ENCODE results near the gene MYO15B.

DNA sequence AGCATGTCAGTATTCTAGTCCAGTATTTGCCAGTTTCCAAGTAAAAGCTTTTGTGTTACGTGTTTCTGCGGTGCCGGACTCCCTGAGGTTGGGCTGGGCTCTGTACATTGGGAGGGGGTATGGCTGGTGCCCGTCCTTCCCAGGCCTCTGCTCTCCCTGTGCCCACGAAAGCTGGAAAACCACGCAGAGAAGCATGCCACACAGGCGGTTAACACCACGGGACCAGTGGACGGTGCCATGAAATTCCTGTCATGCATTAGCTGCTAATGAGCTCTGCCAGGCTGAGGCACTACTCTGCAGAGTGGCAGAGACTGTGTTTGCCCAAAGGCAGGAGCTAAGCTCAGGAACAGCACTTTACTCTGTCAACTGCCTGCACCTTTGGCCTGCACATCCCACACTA lies 53.7 kb downstream of the MYO15B start:
- TF ChIP-seq REST (IDR thresholded peaks at IDR 0.05; ENCODE audit: insufficient read depth in 1 of 2, low read depth in 2 of 2, low read length in 2 of 2) = no peak
- no peak for TF ChIP-seq POLR2AphosphoS5 (IDR thresholded peaks at IDR 0.05; ENCODE audit: low read depth, low read length)
- no peak for TF ChIP-seq SIN3A (IDR thresholded peaks at IDR 0.05; ENCODE audit: borderline replicate concordance, insufficient read depth, low read length)
- TF ChIP-seq TAF1 (IDR thresholded peaks at IDR 0.05; ENCODE audit: borderline replicate concordance, insufficient read depth, low read length) = no peak

Measured in PFSK-1 (cell line).